Chondrocyte (in vitro differentiated cells): ENCODE measurements around the gene TRPM3. TPM values are rescaled to one million over a fixed set of nuclear protein-coding genes. Genes with fewer than 3 reads are reported as not detected.

Experiments
- DNase-seq: peaks from one replicate; pipeline ENCODE4 v3.0.0; 2021; ENCODE audit warnings: mixed read lengths, low spot score
- H3K27ac Mint-ChIP-seq: one replicate; pipeline ENCODE4 v1.8.0; 2021; ENCODE audit warnings: mild to moderate bottlenecking, moderate library complexity, mixed read lengths; ENCODE audit not compliant: unreplicated experiment
- H3K27me3 Mint-ChIP-seq: 2 replicates; pipeline ENCODE4 v1.8.0; 2021; ENCODE audit warnings: low read depth, mixed read lengths
- H3K36me3 Mint-ChIP-seq: 2 replicates; pipeline ENCODE4 v1.8.0; 2021; ENCODE audit warnings: low read depth, mixed read lengths
- H3K4me1 Mint-ChIP-seq: 2 replicates; pipeline ENCODE4 v1.8.0; 2021; ENCODE audit warnings: low read depth, mild to moderate bottlenecking, mixed read lengths
- H3K4me3 Mint-ChIP-seq: one replicate; pipeline ENCODE4 v1.8.0; 2021; ENCODE audit warnings: mild to moderate bottlenecking, moderate library complexity, mixed read lengths; ENCODE audit not compliant: unreplicated experiment
- H3K9me3 Mint-ChIP-seq: 2 replicates; pipeline ENCODE4 v1.8.0; 2021; ENCODE audit warnings: low read depth, mixed read lengths
- CTCF ChIP-seq: fragments of 200-600 bp; sonication (generic); IDR thresholded peaks from 2 replicates; pipeline ENCODE4 v1.5.0; 2021; ENCODE audit warnings: antibody characterized with exemption, mild to moderate bottlenecking, moderate library complexity
- total RNA-seq: library from RNA; stranded (reverse); gene quantifications from 3 replicates; pipeline ENCODE4 v1.2.1, GENCODE V29; 2021

The TRPM3 gene
- total RNA-seq, 1 donor from 2014 or later: not detected

- Mint-ChIP-seq H3K36me3 (no peaks in the 10 kb centered on the region), H3K4me1 (no peaks in the 10 kb centered on the region), H3K4me3 (no peak overlapping the region)
Observed at GRCh38 chr9:70873506-70873905, 247.9 kb downstream of the TRPM3 start.

GRCh38 chr9:70868661-70869652, 252.5 kb downstream of the TRPM3 start:
- peaks cover 29% of the 10 kb centered on the region for H3K27me3 Mint-ChIP-seq
- H3K36me3 Mint-ChIP-seq: no peaks in the 10 kb centered on the region
- no peak overlapping the region for H3K27ac Mint-ChIP-seq
- no peaks in the 10 kb centered on the region for H3K4me1 Mint-ChIP-seq
- peaks cover 3% of the 10 kb centered on the region for H3K9me3 Mint-ChIP-seq
- no peak for DNase-seq
- H3K4me3 Mint-ChIP-seq: peak overlapping the region; percentile 26
- no peak for TF ChIP-seq CTCF

More at GRCh38 chr9:70873506-70873905, 247.9 kb downstream of the TRPM3 start:
- Mint-ChIP-seq H3K9me3 (peaks cover 3% of the 10 kb centered on the region), H3K27ac (no peak overlapping the region), H3K27me3 (peaks cover 23% of the 10 kb centered on the region)
- DNase-seq: no peak
- no peak for TF ChIP-seq CTCF

GRCh38 chr9:70868041-70868440, 253.4 kb downstream of the TRPM3 start:
- Mint-ChIP-seq H3K27me3 (peaks cover 27% of the 10 kb centered on the region), H3K4me3 (no peak overlapping the region), H3K9me3 (peaks cover 3% of the 10 kb centered on the region), H3K36me3 (no peaks in the 10 kb centered on the region), H3K4me1 (no peaks in the 10 kb centered on the region), H3K27ac (no peak overlapping the region)
- no peak for DNase-seq
- no peak for TF ChIP-seq CTCF

- Mint-ChIP-seq H3K4me3 (no peak overlapping the region), H3K27ac (no peak overlapping the region), H3K4me1 (no peaks in the 10 kb centered on the region), H3K27me3 (peaks cover 24% of the 10 kb centered on the region), H3K36me3 (no peaks in the 10 kb centered on the region), H3K9me3 (peaks cover 3% of the 10 kb centered on the region)
- no peak for DNase-seq
- no peak for TF ChIP-seq CTCF
Observed at GRCh38 chr9:70865471-70865870, 255.9 kb downstream of the TRPM3 start.

GRCh38 chr9:70861797-70862196, 259.6 kb downstream of the TRPM3 start:
- no peak for TF ChIP-seq CTCF
- peaks cover 17% of the 10 kb centered on the region for H3K27me3 Mint-ChIP-seq
- no peaks in the 10 kb centered on the region for H3K9me3 Mint-ChIP-seq
- no peak for DNase-seq
- no peaks in the 10 kb centered on the region for H3K4me1 Mint-ChIP-seq
- H3K36me3 Mint-ChIP-seq: no peaks in the 10 kb centered on the region
- no peak overlapping the region for H3K4me3 Mint-ChIP-seq
- H3K27ac Mint-ChIP-seq: no peak overlapping the region
